HG02885 (cell line): ENCODE measurements around the gene UBE2N.
"Not testable (repeated sequence)": the region's sequence is repeated elsewhere in the genome, so short reads cannot be mapped to it uniquely, and the experiment has no call there.

ENCODE experiments used
- ATAC-seq: cut with Tn5 transposase; IDR thresholded peaks from one replicate; pipeline ENCODE4 v1.9.1; 2021; ENCODE audit warnings: mild to moderate bottlenecking; ENCODE audit not compliant: unreplicated experiment, poor library complexity

UBE2N gene

DNA sequence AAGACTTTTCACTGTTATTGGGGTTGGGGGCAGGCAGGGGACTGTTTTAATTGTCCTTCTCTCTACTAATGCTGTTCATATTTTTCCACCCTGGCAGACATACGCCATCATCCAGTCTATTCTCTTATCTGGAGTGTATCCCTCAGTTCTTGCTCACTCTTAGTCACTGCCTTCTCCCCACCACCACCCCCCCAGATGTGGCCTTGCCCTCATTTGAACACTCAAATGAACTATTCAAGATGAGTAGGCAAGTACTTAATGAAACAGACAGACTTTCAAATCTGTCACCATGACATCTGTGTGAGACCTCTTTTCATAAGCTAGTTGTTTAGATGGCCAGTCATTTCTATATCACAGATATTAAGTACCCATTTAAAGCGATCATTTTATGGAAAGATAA lies 54.0 kb downstream of the UBE2N start:
- no peak for ATAC-seq

- not testable (repeated sequence) for ATAC-seq
Measured at GRCh38 chr12:93381976-93382437, 59.7 kb downstream of the UBE2N start.

- no peak for ATAC-seq
Measured at GRCh38 chr12:93381161-93381975, 60.4 kb downstream of the UBE2N start.

GRCh38 chr12:93380480-93381121 lies 61.1 kb downstream of the UBE2N start:
- ATAC-seq, result no peak

DNA sequence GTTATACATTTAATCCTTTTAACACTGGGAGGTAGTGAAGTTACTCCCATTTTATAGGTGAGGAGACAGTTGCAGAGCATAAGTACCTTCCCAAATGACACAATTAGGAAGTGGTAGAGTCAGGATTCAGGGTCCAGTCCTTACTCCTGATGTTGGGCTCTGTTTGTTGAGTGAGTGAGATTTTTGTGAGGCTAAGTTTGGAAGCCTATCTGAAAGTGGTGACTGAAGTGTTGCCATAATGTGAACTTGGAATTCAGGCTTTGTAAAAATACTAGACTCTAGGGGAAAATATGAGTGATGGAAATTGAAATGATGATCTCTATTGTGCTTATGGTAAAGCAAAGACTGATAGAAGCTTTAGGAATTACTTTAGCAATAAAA lies 61.8 kb downstream of the UBE2N start:
- ATAC-seq, result no peak

- ATAC-seq, result no peak
Measured at GRCh38 chr12:93379326-93379980, 62.3 kb downstream of the UBE2N start.

DNA sequence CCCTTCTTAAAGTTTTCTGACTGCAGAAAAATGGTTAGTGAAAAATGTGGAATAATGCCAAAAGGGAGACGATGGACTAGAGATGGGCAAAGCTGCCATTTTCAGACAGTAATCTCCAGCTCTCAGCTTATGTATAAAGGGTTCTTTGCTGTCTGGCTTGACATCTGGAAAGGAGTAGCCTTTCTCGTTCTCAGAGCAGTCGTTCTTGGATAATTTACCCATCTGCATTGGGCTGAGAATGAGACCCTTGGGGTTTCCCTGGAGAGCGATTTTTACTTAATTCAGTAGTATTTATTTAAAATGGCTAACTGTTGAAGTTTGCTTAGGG lies 62.8 kb downstream of the UBE2N start:
- no peak for ATAC-seq

GRCh38 chr12:93378196-93378997 lies 63.4 kb downstream of the UBE2N start:
- ATAC-seq, result peak; percentile 33

DNA sequence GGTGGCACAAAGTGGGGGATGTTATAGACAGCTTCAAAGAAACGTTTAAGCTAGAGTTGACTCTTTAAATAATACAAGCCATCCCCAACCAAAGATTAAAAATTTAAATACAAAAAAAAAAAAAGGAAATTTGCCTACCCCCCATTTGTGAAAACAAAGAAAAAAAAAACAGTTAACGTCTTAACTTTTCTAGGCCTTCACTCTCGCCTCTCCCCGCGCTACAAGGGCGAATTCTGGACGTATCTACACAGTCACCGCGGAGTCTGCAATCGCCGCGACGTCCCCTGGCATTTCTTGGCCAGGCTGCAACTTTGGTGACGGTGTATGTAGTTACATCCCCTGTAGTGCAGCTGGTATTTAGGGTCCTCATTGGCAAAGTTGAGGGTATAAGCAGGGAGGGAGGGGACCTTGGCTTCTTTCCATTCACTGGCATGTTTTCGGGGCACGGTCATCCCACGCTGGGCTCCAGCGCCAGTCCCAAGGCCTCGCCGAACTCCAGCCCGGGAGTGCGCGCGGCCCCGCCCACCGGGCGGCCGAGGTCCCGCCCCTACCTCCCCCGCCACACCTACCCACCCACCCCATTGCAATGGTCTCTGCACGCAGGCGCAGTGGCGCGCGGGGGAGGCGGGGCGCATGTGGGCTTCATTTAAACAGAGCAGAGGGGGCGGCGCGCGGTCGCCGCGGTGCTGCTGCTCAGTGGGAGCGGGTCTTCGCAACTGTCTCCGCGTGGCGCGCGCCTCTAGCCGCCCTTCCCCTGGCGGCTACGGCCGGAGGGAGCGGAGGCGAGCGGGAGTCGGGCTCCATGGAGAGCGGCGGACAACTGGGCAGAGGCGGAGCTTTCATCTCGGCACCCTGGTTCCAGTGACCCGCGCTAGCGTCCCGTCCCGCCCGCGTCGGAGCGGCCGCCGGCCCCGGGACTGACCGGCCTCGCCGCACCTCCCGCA lies 64.2 kb downstream of the UBE2N start, which contains the start of gene NUDT4:
TSS of gene NUDT4 (plus strand) at position 674 of the 944 bp plus-strand sequence. CDS start 398 bp downstream, outside the sequence.
- ATAC-seq, result peak; percentile 74

GRCh38 chr12:93376436-93377251 lies 65.1 kb downstream of the UBE2N start:
- ATAC-seq, result no peak

- no peak for ATAC-seq
Measured at GRCh38 chr12:93375906-93376305, 65.8 kb downstream of the UBE2N start.

- ATAC-seq, result peak; percentile 22
Measured at GRCh38 chr12:93373961-93374656, 67.6 kb downstream of the UBE2N start.

- no peak for ATAC-seq
Measured at GRCh38 chr12:93370947-93371346, 70.8 kb downstream of the UBE2N start.

GRCh38 chr12:93369505-93369904 lies 72.2 kb downstream of the UBE2N start:
- no peak for ATAC-seq

DNA sequence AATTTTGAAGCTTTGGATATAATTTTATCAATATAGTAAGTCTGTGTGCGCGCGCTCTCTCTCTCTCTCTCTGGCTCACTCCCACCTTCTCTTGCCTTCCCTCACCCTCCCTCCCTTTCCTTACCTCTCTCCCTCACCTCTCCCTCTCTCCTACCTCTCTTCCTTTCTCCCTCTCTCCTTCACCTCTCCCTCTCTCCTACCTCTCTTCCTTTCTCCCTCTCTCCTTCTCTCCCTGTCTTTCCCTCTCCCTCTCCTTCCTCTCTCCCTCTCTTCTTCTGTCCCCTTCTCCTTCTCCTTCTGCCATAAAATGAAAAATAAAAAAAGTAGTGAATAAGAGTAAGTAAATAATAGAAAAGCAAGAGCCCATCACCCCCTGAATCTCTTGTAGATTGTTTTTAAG lies 73.0 kb downstream of the UBE2N start:
- no peak for ATAC-seq

- no peak for ATAC-seq
Measured at GRCh38 chr12:93366422-93366821, 75.3 kb downstream of the UBE2N start.

GRCh38 chr12:93365616-93366405 lies 75.9 kb downstream of the UBE2N start:
- no peak for ATAC-seq
